Measurements from ENCODE around the gene MYLK3.

MYLK3 gene

DNA sequence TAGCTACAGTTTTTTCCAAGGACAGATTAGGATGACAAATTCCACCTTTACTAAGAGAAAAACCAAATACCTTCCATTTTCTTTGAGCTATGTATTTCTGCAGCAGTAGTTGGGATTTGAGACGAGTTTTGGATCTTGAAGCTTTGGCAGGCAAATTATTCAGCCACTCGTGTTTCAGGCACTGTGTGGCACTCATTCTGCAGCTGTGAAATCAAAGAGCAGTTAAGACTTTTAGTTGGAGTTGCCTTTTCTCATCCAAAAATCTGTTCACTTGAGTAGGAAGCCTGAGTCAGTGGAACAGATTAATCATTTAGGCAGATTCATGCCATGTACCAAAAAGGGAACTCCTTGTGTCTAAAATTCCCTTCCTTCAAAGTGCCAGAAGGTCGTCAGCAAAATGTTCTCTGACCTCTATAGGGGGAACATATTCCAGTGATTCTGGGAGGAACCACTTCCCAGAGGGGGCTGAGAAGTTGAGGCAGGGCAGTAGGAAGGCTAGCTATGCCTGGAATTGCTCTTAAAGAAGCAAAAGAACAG lies 38.6 kb downstream of the MYLK3 start:
- TF ChIP-seq CTCF (IDR thresholded peaks at IDR 0.05; ENCODE audit: extremely low read depth, insufficient read depth, missing control alignments) = no peak
- in situ Hi-C loops (cut with MboI; ENCODE audit: low pct_unique_long_range_greater_than_20kb, low sequenced_read_pairs, unreplicated experiment) = no loop called here
- no peak for DNase-seq (ENCODE audit: low spot score)

GRCh38 chr16:46706642-46707041 lies 41.5 kb downstream of the MYLK3 start:
- in situ Hi-C loops (cut with MboI; ENCODE audit: low pct_unique_long_range_greater_than_20kb, low sequenced_read_pairs, unreplicated experiment) = no loop called here
- TF ChIP-seq CTCF (IDR thresholded peaks at IDR 0.05; ENCODE audit: extremely low read depth, insufficient read depth, missing control alignments) = no peak
- no peak for DNase-seq (ENCODE audit: low spot score)

- TF ChIP-seq CTCF (IDR thresholded peaks at IDR 0.05; ENCODE audit: extremely low read depth, insufficient read depth, missing control alignments) = no peak
- no peak for DNase-seq (ENCODE audit: low spot score)
- in situ Hi-C loops (cut with MboI; ENCODE audit: low pct_unique_long_range_greater_than_20kb, low sequenced_read_pairs, unreplicated experiment) = no loop called here
Observed at GRCh38 chr16:46702030-46702429, 46.1 kb downstream of the MYLK3 start.

- in situ Hi-C loops (cut with MboI; ENCODE audit: low pct_unique_long_range_greater_than_20kb, low sequenced_read_pairs, unreplicated experiment) = no loop called here
Observed at GRCh38 chr16:46701615-46702014, 46.5 kb downstream of the MYLK3 start.

GRCh38 chr16:46700048-46700447 lies 48.1 kb downstream of the MYLK3 start:
- in situ Hi-C loops (cut with MboI; ENCODE audit: low pct_unique_long_range_greater_than_20kb, low sequenced_read_pairs, unreplicated experiment) = no loop called here
- DNase-seq (ENCODE audit: low spot score) = no peak
- no peak for TF ChIP-seq CTCF (IDR thresholded peaks at IDR 0.05; ENCODE audit: extremely low read depth, insufficient read depth, missing control alignments)

More at GRCh38 chr16:46701615-46702014, 46.5 kb downstream of the MYLK3 start:
- no peak for DNase-seq (ENCODE audit: low spot score)
- no peak for TF ChIP-seq CTCF (IDR thresholded peaks at IDR 0.05; ENCODE audit: extremely low read depth, insufficient read depth, missing control alignments)

GRCh38 chr16:46696957-46697356 lies 51.2 kb downstream of the MYLK3 start:
- no peak for TF ChIP-seq CTCF (IDR thresholded peaks at IDR 0.05; ENCODE audit: extremely low read depth, insufficient read depth, missing control alignments)
- no peak for DNase-seq (ENCODE audit: low spot score)
- in situ Hi-C loops (cut with MboI; ENCODE audit: low pct_unique_long_range_greater_than_20kb, low sequenced_read_pairs, unreplicated experiment) = loop anchor here (10.0 kb wide), 1 partner anchor 88 kb away; no protein-coding TSS in a partner anchor

All from GM13977 (cell line).